ENCODE measurements around the gene CRPPA. TPM values are rescaled to one million over a fixed set of nuclear protein-coding genes. Genes with fewer than 3 reads are reported as not detected.
"Not testable (repeated sequence)": the region's sequence is repeated elsewhere in the genome, so short reads cannot be mapped to it uniquely, and the experiment has no call there.

CRPPA gene
- total and polyA plus RNA-seq, 2 of the 13 experiments (the other 11 are each of a cell fraction or from before 2014, with no cell fraction given): 0.16 to 1.3 TPM

DNA sequence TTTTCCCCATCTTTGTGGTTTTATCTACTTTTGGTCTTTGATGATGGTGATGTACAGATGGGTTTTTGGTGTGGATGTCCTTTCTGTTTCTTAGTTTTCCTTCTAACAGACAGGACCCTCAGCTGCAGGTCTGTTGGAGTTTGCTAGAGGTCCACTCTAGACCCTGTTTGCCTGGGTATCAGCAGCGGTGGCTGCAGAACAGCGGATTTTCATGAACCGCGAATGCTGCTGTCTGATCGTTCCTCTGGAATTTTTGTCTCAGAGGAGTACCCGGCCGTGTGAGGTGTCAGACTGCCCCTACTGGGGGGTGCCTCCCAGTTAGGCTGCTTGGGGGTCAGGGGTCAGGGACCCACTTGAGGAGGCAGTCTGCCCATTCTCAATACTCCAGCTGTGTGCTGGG lies 38.2 kb downstream of the CRPPA start:
- BruUV-seq (replicated peaks); H3K27ac ChIP-seq (ENCODE audit: extremely low read length, insufficient read depth, low read length); FAIRE-seq; H3K79me2 ChIP-seq (ENCODE audit: insufficient read depth, low read length); H3K4me2 ChIP-seq (ENCODE audit: low read depth, low read length); H3K9ac ChIP-seq (ENCODE audit: insufficient read depth, low read depth, low read length); CTCF ChIA-PET (ENCODE audit: low intra/inter-chr PET ratio, low total read pairs); POLR2A ChIA-PET; H3K4me3 ChIP-seq (replicated peaks in 1 of 3; ENCODE audit: insufficient read depth in 1 of 3, low read depth in 2 of 3, low read length in 3 of 3); H3K27me3 ChIP-seq (ENCODE audit: control insufficient read depth in 1 of 2, insufficient read depth in 2 of 2, low read length in 2 of 2); H2AFZ ChIP-seq (ENCODE audit: low read length); intact Hi-C loops (cut with micrococcal nuclease; ENCODE audit: unreplicated experiment); H3K4me1 ChIP-seq (ENCODE audit: insufficient read depth, low read length); H3K36me3 ChIP-seq (replicated peaks in 1 of 2; ENCODE audit: control insufficient read depth in 1 of 2, insufficient read depth in 2 of 2, low read length in 2 of 2); DNase-seq (ENCODE audit: low spot score); in situ Hi-C loops (cut with HindIII; ENCODE audit: extremely low pct_ligation_motif_present, low pct_unique_long_range_greater_than_20kb); ATAC-seq; H4K20me1 ChIP-seq (ENCODE audit: insufficient read depth, low read length): not testable (repeated sequence)
- peaks cover 11% of the 10 kb centered on the region for H3K9me3 ChIP-seq (ENCODE audit: low read length)
- 88% methylated on average over 5 of the region's 7 CpGs for WGBS (ENCODE audit: low lambda C conversion rate)

Small RNA genes within 50 kb of the gene (small RNA-seq; reads per million reads assigned to genes)
- gene AC005014.3 (ENCODE audit: insufficient read depth in 2 of 3, insufficient read length in 3 of 3, low read depth in 2 of 3, low replicate concordance in 1 of 3): 0 reads per million in 3 experiments

Other genes with a start within 250 kb of the CRPPA start
- gene SOSTDC1, start 44.2 kb upstream of the CRPPA start, total RNA-seq (2016; rRNA removed; fragmentation: Illumina TruSeq; extraction: Trizol): not detected in 2 replicates
- gene SOSTDC1, start 44.2 kb upstream of the CRPPA start, polyA plus RNA-seq (2011; rRNA removed): not detected in 2 replicates
- not detected in 2 replicates for gene LRRC72, start 105.3 kb upstream of the CRPPA start, total RNA-seq (2016; rRNA removed; fragmentation: Illumina TruSeq; extraction: Trizol)
- not detected in 2 replicates for gene LRRC72, start 105.3 kb upstream of the CRPPA start, polyA plus RNA-seq (2011; rRNA removed)
- gene ANKMY2, start 224.2 kb upstream of the CRPPA start, total RNA-seq (2016; rRNA removed; fragmentation: Illumina TruSeq; extraction: Trizol): 21.6 and 32.0 TPM in 2 replicates
- 11.1 and 12.2 TPM in 2 replicates for gene ANKMY2, start 224.2 kb upstream of the CRPPA start, polyA plus RNA-seq (2011; rRNA removed)
- 95.2 and 111 TPM in 2 replicates for gene BZW2, start 224.6 kb upstream of the CRPPA start, total RNA-seq (2016; rRNA removed; fragmentation: Illumina TruSeq; extraction: Trizol)
- gene BZW2, start 224.6 kb upstream of the CRPPA start, polyA plus RNA-seq (2011; rRNA removed): 18.9 and 21.8 TPM in 2 replicates